Endothelial cell of umbilical vein (primary cell): ENCODE data around the gene IP6K2. TPM values are rescaled to one million over a fixed set of nuclear protein-coding genes. Genes with fewer than 3 reads are reported as not detected.

ENCODE experiments used
- BruUV-seq: library from RNA; stranded (reverse); fragments of 400-500 nt; replicated peaks from 2 replicates; lab custom pipeline; 2021; lab: Mats Ljungman, UMichigan
- CTCF ChIA-PET: fragments of 300-600, 350-600 bp; sonication (Branson Sonifier 250); formaldehyde crosslinking; loops from one replicate; lab custom pipeline; 2021; ENCODE audit warnings: antibody characterized with exemption, inconsistent platforms; lab: Charles Lee
- POLR2A ChIA-PET: fragments of 300-600, 350-600 bp; sonication (Branson Sonifier 250); formaldehyde crosslinking; loops from one replicate; lab custom pipeline; 2021; ENCODE audit warnings: antibody characterized with exemption, inconsistent platforms; lab: Charles Lee
- DNase-seq: peaks from one replicate; pipeline ENCODE4 v3.0.0-alpha.2; 2011; ENCODE audit warnings: low read depth, low spot score
- FAIRE-seq: peaks from 2 replicates; lab custom pipeline; 2011; peaks lifted over from hg19 to GRCh38; lab: Jason Lieb, UNC
- H2AFZ ChIP-seq: 2 replicates; pipeline ENCODE4 v1.6.0; 2012; ENCODE audit warnings: low read depth, low read length, control low read depth, inconsistent platforms
- H3K27ac ChIP-seq: 2 replicates; pipeline ENCODE4 v1.5.1; 2011; ENCODE audit warnings: low read depth, mild to moderate bottlenecking, control low read depth, low read length, moderate library complexity; ENCODE audit not compliant: insufficient read depth
- H3K27me3 ChIP-seq, 2 experiments: 2 replicates each; pipeline versions ENCODE4 v1.6.0 to v1.6.1; 2011; ENCODE audit warnings: low read length in 2 of 2, mixed read lengths in 1 of 2; ENCODE audit not compliant: control insufficient read depth in 2 of 2, insufficient read depth in 2 of 2
- H3K36me3 ChIP-seq, 2 experiments: 2 replicates in 1 of 2; 3 replicates in 1 of 2; pipeline ENCODE4 v1.5.1; 2011; ENCODE audit warnings: low read length in 2 of 2, mild to moderate bottlenecking in 1 of 2, moderate library complexity in 1 of 2; ENCODE audit not compliant: control insufficient read depth in 2 of 2, insufficient read depth in 2 of 2; ENCODE audit errors: extremely low read depth in 1 of 2
- H3K4me1 ChIP-seq: 3 replicates; pipeline ENCODE4 v1.5.1; 2011; ENCODE audit warnings: mild to moderate bottlenecking, low read length; ENCODE audit not compliant: control insufficient read depth, insufficient read depth; ENCODE audit errors: extremely low read depth
- H3K4me2 ChIP-seq: 2 replicates; pipeline ENCODE4 v1.6.1; 2011; ENCODE audit warnings: low read length, control low read depth, mixed read lengths; ENCODE audit not compliant: insufficient read depth
- H3K4me3 ChIP-seq, 3 experiments: fragments of 200-600 bp in 1 of 3; sonication (generic), shearing (Covaris generic) in 1 of 3; replicated peaks in 1 of 3; 2 replicates each; pipeline ENCODE4 v1.5.1; 2011 to 2016; ENCODE audit warnings: control low read depth in 3 of 3, low read length in 3 of 3, mild to moderate bottlenecking in 2 of 3, inconsistent platforms in 1 of 3, low read depth in 1 of 3, moderate library complexity in 1 of 3; ENCODE audit not compliant: insufficient read depth in 1 of 3
- H3K79me2 ChIP-seq: 2 replicates; pipeline ENCODE4 v1.6.0; 2012; ENCODE audit warnings: low read length, inconsistent platforms; ENCODE audit not compliant: control insufficient read depth, insufficient read depth
- H3K9ac ChIP-seq: replicated peaks from 2 replicates; pipeline ENCODE3; 2011; ENCODE audit warnings: low read length, control low read depth; ENCODE audit not compliant: insufficient read depth; ENCODE audit errors: extremely low read depth
- H3K9me1 ChIP-seq: replicated peaks from 3 replicates; pipeline ENCODE4 v1.6.0; 2011; ENCODE audit warnings: mild to moderate bottlenecking, low read length; ENCODE audit not compliant: control insufficient read depth, insufficient read depth; ENCODE audit errors: extremely low read depth
- H3K9me3 ChIP-seq: replicated peaks from 2 replicates; pipeline ENCODE4 v1.5.1; 2012; ENCODE audit warnings: low read length, inconsistent platforms; ENCODE audit not compliant: control insufficient read depth, insufficient read depth
- H4K20me1 ChIP-seq: replicated peaks from 2 replicates; pipeline ENCODE3; 2011; ENCODE audit warnings: mild to moderate bottlenecking, low read length; ENCODE audit not compliant: control insufficient read depth, insufficient read depth; ENCODE audit errors: extremely low read depth
- EZH2 ChIP-seq: IDR thresholded peaks from 2 replicates; pipeline ENCODE4 v1.6.1; 2012; ENCODE audit warnings: borderline replicate concordance, low read depth, mild to moderate bottlenecking, moderate library complexity, low read length, inconsistent platforms; ENCODE audit not compliant: severe bottlenecking
- FOS ChIP-seq: IDR thresholded peaks from 2 replicates; pipeline ENCODE4 v1.6.1; 2011; ENCODE audit warnings: mild to moderate bottlenecking, low read length, moderate library complexity, borderline replicate concordance; ENCODE audit not compliant: insufficient read depth
- GATA2 ChIP-seq: IDR thresholded peaks from 2 replicates; pipeline ENCODE4 v1.7.0; 2011; ENCODE audit warnings: low read depth, mild to moderate bottlenecking, moderate library complexity, mixed read lengths, low read length; ENCODE audit not compliant: insufficient read length, insufficient read depth
- JUN ChIP-seq: IDR thresholded peaks from 2 replicates; pipeline ENCODE4 v1.6.1; 2011; ENCODE audit warnings: borderline replicate concordance, low read depth; ENCODE audit not compliant: insufficient read length, insufficient read depth
- MYC ChIP-seq: IDR thresholded peaks from one replicate; pipeline ENCODE4 v1.6.1; 2011; ENCODE audit warnings: mild to moderate bottlenecking, low read depth, low read length
- POLR2A ChIP-seq: IDR thresholded peaks from 2 replicates; pipeline ENCODE4 v1.6.1; 2012; ENCODE audit warnings: low read depth, mild to moderate bottlenecking, control low read depth, low read length
- POLR2AphosphoS5 ChIP-seq: IDR thresholded peaks from 2 replicates; pipeline ENCODE4 v1.6.1; 2012; ENCODE audit warnings: low read depth, mild to moderate bottlenecking, control low read depth, low read length, moderate library complexity; ENCODE audit not compliant: insufficient read depth
- dilution Hi-C: fragments of 300-500 bp; cut with MboI; formaldehyde crosslinking; loops from one replicate; pipeline ENCODE4 v1.15.0; 2019; ENCODE audit warnings: low sequenced_read_pairs; ENCODE audit not compliant: extremely low pct_ligation_motif_present
- intact Hi-C: fragments of 100-400 bp; cut with micrococcal nuclease; formaldehyde crosslinking; loops from one replicate; pipeline ENCODE4 v1.10.0; 2022
- polyA plus RNA-seq, 4 experiments: library from polyadenylated mRNA; depleted of rRNA in 3 of 4; stranded (reverse) in 3 of 4; unstranded in 1 of 4; fragments of >200 nt; gene quantifications; 2 replicates each; pipeline versions ENCODE4 v1.2.1 to v1.2.3, GENCODE V29; 2011 to 2012; ENCODE audit warnings: missing spikeins in 1 of 4
- total RNA-seq: library from RNA; stranded (reverse); gene quantifications from 2 replicates; pipeline ENCODE4 v1.2.3, GENCODE V29; 2021
- TF ChIP-seq, protein P1 (sequence below): IDR thresholded peaks from 2 replicates; pipeline ENCODE4 v1.6.1; 2011; ENCODE audit not compliant: insufficient read depth, insufficient read length
- TF ChIP-seq, protein P2 (sequence below), 2 donors: IDR thresholded peaks; 1 replicate in 1 of 2; 2 replicates in 1 of 2; pipeline ENCODE4 v1.5.1; 2011; ENCODE audit warnings: low read length in 2 of 2, mild to moderate bottlenecking in 2 of 2, moderate library complexity in 2 of 2, control low read depth in 1 of 2, inconsistent platforms in 1 of 2, low read depth in 1 of 2; ENCODE audit not compliant: insufficient read depth in 1 of 2; ENCODE audit errors: extremely low read depth in 1 of 2

IP6K2 gene
- total and polyA plus RNA-seq, 2 donors (not counting 3 experiments of a cell fraction or from before 2014, with no cell fraction given), result 81.8 to 143 TPM

DNA sequence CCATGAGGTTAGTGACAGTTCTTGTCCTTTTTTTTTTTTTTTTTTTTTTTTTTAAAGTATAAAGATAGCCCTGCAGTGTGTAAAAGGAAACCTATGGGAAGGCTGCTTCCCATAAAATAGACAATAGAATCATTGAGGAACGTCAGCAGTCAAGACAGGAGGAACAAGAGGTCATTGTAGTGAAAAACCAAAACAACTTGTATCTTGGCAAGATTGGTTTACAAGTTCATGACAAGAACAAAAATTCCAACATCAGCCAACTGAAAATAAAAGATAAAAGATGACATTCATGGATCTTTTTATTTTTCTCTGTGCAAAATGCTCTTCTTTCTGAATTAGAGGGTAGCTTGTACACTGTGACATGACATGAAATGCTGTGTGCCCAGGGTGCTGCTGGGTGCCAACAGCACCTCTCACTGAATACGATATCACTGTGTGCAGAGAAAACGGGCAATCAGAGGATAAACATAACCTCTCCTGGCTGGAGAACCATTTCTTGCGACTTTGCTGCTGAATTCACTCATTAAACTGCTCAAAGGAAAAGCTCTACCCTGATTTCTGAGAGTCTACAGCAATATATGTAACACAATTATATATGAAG, 30.1 kb upstream of the IP6K2 start:
- Histone ChIP-seq H3K27ac (no peak overlapping the region), H3K36me3 (peaks cover 0 to 7% of the 10 kb centered on the region in 2 experiments), H3K79me2 (no peaks in the 10 kb centered on the region), H3K9me3 (no peaks in the 10 kb centered on the region), H3K4me2 (no peak overlapping the region), H3K9ac (no peak overlapping the region), H3K27me3 (no peaks in the 10 kb centered on the region), H3K4me1 (no peaks in the 10 kb centered on the region), H2AFZ (no peak overlapping the region), H3K4me3 (no peak overlapping the region), H3K9me1 (no peaks in the 10 kb centered on the region), H4K20me1 (no peaks in the 10 kb centered on the region)
- FAIRE-seq (no peak), DNase-seq (peak; percentile 16)
- intact Hi-C loops (no loop called here), dilution Hi-C loops (no loop called here)
- ChIA-PET CTCF (interaction anchor here (0.6 to 1.8 kb wide), 2 partner anchors 7 to 45 kb away, joined by 3 to 6 read pairs; no protein-coding TSS in a partner anchor), POLR2A (no interaction called here)
- BruUV-seq, result no TSS peak
- no peak for TF ChIP-seq FOS
- TF ChIP-seq, protein P1, sequence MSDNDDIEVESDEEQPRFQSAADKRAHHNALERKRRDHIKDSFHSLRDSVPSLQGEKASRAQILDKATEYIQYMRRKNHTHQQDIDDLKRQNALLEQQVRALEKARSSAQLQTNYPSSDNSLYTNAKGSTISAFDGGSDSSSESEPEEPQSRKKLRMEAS, result no peak
- TF ChIP-seq GATA2, result no peak

DNA sequence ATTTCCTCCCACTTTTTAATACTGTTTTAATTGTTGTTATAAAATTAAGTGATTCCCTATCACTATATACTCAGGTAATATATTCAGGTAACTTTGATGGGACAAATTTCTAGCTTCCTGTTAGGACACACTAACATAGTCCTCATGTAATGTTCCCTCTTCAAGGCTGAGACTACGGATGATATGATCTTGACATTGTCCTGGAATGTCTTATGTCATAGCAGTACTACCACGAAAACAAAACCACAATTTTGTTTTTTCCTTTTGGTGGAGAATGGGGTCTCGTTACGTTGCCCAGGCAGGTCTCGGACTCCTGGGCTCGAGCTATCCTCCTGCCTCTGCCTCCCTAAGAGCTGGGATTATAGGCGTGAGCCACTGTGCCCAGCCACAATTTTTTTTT, 26.8 kb upstream of the IP6K2 start:
- no peak overlapping the region for H3K4me2 ChIP-seq
- TF ChIP-seq POLR2A (no peak), JUN (no peak), GATA2 (no peak), FOS (no peak), EZH2 (no peak), POLR2AphosphoS5 (no peak), MYC (no peak)
- TF ChIP-seq, protein P2, sequence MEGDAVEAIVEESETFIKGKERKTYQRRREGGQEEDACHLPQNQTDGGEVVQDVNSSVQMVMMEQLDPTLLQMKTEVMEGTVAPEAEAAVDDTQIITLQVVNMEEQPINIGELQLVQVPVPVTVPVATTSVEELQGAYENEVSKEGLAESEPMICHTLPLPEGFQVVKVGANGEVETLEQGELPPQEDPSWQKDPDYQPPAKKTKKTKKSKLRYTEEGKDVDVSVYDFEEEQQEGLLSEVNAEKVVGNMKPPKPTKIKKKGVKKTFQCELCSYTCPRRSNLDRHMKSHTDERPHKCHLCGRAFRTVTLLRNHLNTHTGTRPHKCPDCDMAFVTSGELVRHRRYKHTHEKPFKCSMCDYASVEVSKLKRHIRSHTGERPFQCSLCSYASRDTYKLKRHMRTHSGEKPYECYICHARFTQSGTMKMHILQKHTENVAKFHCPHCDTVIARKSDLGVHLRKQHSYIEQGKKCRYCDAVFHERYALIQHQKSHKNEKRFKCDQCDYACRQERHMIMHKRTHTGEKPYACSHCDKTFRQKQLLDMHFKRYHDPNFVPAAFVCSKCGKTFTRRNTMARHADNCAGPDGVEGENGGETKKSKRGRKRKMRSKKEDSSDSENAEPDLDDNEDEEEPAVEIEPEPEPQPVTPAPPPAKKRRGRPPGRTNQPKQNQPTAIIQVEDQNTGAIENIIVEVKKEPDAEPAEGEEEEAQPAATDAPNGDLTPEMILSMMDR (IDR thresholded peaks at IDR 0.05; ENCODE audit: extremely low read depth in 1 of 2, insufficient read depth in 1 of 2, low read depth in 1 of 2, low read length in 2 of 2), result no peak
- TF ChIP-seq, protein P1, result no peak
- POLR2A ChIA-PET, result no interaction called here
- H4K20me1 ChIP-seq, result no peaks in the 10 kb centered on the region
- no peak overlapping the region for H3K9ac ChIP-seq
- no peaks in the 10 kb centered on the region for H3K79me2 ChIP-seq
- no peak overlapping the region for H3K27ac ChIP-seq
- dilution Hi-C loops (no loop called here), intact Hi-C loops (no loop called here)
- H3K9me3 ChIP-seq, result no peaks in the 10 kb centered on the region
- DNase-seq, result no peak
- no peak overlapping the region for H3K4me3 ChIP-seq
- no peak for FAIRE-seq
- H3K4me1 ChIP-seq, result peaks cover 3% of the 10 kb centered on the region
- no peaks in the 10 kb centered on the region for H3K27me3 ChIP-seq
- H3K36me3 ChIP-seq, result no peaks in the 10 kb centered on the region
- no peak overlapping the region for H2AFZ ChIP-seq
- no TSS peak for BruUV-seq
- CTCF ChIA-PET, result interaction anchor here (1.1 to 1.2 kb wide), 2 partner anchors 17 to 207 kb away, joined by 3 read pairs; no protein-coding TSS in a partner anchor
- no peaks in the 10 kb centered on the region for H3K9me1 ChIP-seq
